ENCODE results near the gene PRKN.

GRCh38 chr6:161540532-161540931 lies 1187.0 kb downstream of the PRKN start:
- TF ChIP-seq CTCF (conservative IDR thresholded peaks at IDR 0.05) (no peak), ZFX (IDR thresholded peaks at IDR 0.05) (no peak)

Measured in C4-2B (cell line).